ENCODE results near the gene CAMKMT.

GRCh38 chr2:44515416-44515815 is 153.7 kb downstream of the CAMKMT start:
- TF ChIP-seq CTCF (IDR thresholded peaks at IDR 0.05) = no peak
- TF ChIP-seq POLR2AphosphoS5 (IDR thresholded peaks at IDR 0.05) = no peak
- no peak for TF ChIP-seq POLR2A (IDR thresholded peaks at IDR 0.05)
